Measurements from ENCODE around the gene CERS5.

Gene CERS5, protein sequence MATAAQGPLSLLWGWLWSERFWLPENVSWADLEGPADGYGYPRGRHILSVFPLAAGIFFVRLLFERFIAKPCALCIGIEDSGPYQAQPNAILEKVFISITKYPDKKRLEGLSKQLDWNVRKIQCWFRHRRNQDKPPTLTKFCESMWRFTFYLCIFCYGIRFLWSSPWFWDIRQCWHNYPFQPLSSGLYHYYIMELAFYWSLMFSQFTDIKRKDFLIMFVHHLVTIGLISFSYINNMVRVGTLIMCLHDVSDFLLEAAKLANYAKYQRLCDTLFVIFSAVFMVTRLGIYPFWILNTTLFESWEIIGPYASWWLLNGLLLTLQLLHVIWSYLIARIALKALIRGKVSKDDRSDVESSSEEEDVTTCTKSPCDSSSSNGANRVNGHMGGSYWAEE

DNA sequence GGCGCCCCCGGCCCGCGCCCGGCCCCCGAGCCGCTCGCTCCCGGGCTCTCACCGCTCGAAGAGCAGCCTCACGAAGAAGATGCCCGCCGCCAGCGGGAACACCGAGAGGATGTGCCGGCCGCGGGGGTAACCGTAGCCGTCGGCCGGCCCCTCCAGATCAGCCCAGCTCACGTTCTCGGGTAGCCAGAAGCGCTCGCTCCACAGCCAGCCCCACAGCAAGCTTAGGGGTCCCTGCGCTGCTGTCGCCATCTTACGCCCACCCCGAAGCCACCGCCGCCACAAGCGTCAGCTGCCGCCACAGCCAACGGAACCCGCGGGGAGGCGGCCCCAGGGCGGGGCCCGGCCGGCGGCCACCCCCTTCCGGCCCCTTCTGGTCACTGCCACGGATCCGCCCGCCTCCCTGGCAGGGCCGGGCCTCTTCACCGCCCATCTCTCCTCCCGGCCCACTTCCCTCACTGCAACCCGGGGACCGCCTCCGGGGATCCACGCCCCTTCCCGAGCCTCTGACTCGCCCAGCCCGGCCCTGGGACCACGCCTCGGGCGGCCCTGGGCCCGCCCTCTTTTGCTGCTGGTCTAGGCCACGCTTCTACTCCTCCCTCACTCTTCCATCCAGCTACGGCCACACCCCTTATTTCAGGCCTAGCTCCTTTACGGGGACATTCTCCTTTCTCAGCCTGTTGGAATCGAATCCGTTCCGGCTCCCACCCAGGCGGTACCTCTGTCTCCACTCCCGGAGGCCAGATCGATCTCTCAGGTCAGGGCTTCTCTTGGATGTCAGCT lies at the start of gene CERS5:
Gene CERS5 (minus strand): TSS at position 321 of the 780 bp plus-strand sequence. CDS start 72 bp downstream, at position 249.
- peak; percentile 73 to 99 (median 96) for DNase-seq

DNA sequence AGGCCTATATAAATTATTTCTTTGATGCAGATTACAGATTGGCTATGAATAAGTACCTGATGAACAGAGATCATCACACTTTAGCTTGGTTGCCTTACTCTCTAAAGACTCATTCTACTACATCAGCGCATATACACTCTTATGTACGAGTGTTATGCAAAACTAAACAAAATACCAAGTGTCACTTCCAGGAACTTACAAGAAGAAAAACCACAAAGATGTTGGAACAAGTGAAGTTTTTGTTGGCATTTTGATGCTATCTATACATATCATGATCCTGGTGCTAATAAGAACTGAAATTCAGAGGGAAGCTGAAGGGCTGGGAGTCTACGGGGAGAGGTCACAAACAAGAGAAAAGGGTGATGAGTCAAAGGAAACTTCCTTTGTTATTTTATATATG lies 47.9 kb upstream of the CERS5 start:
- DNase-seq = no peak

DNA sequence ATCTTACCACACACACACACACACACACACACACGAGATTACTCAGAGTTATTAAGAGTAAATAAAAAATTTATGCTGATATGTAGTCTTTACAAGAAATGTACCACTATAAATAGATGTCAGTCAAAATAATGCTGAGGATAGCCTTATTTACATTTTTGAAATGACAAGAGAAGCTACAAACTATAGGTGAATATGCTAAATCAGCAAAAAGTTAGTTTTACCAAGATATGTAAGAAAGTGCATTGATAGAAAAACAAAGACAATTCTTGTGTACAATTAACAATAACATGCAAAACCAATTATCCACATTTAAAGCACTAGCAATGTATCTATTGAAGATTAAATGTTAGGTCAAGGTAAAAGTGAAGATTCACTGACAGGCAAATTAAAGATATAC lies 46.8 kb upstream of the CERS5 start:
- DNase-seq = no peak

DNA sequence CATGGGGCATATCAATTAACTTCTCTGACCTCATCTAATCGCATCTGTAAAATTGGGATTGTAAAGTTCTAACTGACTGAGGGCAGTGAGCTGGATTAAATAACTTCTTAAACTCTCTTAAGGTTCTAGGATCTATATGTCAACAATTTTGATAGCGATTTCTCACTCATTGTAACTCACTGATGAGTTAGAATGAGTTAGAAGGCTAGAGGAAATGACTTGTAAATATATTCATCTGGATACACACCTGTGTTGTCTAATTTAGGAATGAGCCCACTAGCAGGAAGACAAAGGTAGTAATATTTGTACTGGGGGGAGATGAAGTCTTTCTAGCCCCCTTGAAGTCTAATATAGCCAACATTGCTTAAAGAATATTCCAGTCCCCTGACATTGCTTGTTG lies 46.3 kb upstream of the CERS5 start:
- DNase-seq = no peak

DNA sequence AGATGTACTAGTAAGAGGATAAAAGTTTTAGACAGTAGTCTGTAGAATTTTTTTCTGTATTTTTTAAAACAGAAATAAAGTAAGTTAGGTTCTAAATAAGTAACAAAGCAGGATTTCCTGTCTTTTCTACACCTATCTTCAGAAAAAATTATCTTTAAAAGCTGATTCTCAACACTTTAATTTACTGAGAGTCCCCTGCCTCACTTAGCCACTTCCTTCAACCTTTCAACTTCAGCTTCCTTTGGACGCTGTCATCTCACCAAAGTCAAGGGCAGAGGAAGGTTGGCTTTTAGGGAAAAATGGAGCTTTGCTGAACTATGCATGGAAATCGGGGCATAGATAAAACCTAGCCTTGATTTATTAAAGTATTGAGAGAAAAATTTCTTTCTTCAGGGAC lies 44.9 kb upstream of the CERS5 start:
- DNase-seq = no peak

DNA sequence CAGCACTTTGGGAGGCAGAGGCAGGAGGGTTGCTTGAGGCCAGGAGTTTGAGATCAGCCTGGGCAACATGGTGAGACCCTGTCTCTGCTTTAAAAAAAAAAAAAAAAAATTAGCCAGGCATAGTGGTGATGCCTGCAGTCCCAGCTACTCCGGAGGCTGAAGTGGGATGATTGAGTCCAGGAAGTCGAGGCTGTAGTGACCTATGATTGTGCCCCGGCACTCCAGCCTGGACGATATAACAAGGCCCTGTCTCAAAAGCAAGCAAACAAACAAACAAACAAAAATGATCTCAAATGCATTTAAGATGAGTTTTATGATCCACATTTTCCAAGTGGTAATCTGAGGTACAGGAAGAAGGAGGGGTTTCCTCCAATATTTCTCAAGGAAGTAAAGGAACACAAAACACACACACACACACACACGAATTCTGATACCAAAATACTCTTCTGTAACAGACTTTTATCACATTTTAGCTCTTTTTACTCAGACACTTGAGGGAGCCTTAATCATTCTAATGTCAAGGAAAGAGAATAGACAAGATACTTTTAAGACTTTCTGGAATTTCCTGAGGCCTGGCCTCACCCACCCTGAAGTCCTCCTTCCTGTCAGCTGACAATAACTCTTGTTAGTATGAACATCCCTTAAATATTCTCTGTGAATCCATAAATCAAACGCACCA lies 44.4 kb upstream of the CERS5 start:
- DNase-seq = no peak

DNA sequence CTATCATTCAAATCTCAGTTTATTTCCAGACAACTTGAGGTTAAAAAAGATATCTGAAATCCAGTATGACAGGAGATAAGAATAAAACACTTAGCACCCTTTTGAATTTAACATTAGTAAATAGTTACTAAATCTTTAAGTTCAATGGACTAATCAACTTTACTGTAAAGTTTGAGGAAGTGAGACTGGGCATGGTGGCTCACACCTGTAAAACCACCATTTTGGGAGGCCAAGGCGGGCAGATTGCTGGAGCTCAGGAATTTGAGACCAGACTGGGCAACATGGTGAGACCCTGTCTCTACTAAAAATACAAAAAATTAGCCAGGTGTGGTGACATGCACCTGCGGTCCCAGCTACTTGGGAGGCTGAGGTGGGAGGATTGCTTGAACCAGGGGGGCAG lies 40.3 kb upstream of the CERS5 start:
- DNase-seq = no peak

DNA sequence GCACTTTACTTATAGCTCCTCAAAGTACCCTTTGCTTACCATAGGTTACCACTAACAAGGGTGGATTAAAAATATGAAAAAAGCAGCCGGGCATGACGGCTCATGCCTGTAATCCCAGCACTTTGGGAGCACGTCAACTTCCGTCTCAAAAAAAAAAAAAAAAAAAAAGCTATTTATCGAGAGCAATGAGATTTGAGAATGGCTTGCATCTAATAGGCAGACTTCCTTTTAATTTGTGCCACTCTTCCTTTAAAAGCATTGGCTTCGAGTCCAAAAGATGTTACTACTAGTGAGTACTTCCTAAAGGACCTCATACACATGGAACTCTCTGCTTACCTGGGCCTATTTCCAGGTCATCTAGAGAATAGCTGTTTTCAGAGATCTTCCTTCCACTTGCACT lies 38.5 kb upstream of the CERS5 start:
- no peak for DNase-seq

DNA sequence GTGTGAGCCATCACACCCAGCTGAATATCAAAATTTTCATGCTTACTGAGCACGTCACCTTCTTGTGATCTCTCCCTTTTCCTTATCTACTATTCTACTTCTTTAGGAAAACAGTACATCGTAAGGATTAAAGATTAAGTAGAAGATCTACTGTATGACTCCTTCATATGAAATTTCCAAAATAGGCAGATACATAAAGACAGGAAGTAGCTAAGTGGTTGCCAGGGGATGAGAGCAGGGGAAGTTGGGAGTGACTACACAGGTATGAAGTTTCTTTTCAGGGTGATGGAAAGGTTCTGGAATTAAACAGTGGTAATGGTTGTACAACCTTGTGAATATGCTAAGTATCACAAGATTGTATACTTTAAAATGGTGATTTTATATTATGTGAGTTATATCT lies 36.5 kb upstream of the CERS5 start:
- DNase-seq = no peak

DNA sequence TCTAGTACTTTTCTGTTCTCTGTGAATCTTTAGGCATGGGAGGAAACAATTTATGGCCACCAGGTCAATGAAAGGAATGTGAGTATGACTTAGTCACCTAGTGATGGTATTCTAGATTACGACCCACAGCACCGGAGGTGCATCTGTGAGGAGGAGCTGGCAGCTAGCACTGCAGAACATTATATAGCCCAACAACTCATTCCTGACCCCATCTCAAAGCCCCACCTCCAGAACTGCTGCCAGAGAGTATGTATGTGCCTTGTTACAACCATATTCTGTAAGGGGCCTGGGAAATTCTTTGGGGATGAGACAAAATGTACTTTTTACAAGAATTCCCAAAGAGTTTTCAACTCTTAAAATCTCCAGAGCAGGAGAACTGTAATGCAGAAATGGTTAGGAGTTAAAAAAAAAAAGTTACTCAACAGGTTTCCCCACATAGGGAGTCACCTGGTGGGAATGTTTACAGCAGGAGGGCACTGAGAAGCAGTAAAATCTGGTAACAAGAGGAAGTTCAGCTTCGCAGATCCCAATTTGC lies 34.9 kb upstream of the CERS5 start:
- no peak for DNase-seq

DNA sequence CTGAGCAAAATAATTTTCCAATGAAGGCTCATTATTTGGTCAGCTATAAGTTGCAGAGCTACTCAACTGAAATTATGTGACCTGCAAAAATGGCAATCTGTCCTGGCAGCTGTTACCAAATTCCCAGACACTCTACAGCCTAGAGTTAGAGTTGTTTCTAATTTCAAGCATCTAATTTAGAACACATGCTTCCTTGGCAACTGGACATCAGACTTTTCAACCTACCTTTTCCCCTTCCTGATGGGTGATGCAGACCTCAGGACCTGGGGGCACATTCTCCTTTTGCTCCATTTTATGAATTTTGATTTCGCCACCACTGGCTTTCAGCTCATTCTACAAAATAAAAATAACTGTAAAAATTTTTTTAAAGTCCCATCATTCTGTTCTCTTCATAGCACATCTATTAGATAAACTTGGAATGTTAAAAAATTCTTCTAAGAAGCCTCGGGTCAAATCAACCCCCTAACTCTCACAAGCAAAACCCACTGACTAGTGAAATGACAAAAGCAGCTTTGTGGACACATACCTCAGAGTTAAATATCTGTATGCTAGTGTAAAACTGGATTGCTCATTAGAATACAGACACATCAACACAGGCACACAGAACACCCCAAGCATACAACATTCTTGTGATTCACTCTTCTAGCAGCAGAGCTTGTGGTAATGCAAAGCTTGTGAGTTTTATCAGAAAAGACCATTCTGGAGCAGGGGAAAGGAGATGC lies 33.5 kb upstream of the CERS5 start:
- DNase-seq = no peak

DNA sequence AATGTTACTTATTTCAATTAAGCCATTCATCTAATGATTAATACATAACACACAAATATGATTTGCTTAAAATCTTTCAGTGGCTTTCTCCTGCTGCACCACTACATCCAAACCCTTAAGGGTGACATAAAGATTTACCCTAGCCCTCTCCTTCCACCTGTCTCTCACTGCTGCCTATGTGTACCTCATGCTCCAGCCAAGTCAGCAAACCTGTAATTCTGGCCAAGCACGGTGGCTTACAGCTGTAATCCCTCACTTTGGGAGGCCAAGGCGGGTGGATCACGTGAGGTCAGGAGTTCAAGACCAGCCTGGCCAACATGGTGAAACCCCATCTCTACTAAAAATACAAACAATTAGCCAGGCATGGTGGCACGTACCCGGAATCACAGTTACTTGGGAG lies 31.7 kb upstream of the CERS5 start:
- no peak for DNase-seq

DNA sequence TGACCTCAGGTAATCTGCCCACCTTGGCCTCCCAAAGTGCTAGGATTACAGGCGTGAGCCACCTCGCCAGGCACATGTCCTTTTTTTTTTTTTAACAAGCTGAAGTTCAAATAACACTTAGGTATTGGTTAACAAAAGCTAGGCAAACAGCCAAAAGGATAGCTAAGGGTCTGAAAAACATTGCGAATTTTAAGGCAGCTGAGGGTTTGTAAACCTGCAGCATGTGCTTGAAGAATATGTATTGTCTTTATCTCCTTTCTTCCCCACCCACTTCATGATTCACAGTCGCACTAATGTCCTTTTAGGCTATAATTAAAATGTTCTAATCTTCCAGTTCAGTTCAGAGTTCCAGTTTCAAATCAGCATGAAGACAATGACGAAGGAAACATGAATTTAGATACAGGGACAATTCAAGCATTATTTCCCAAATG lies 30.1 kb upstream of the CERS5 start:
- no peak for DNase-seq

DNA sequence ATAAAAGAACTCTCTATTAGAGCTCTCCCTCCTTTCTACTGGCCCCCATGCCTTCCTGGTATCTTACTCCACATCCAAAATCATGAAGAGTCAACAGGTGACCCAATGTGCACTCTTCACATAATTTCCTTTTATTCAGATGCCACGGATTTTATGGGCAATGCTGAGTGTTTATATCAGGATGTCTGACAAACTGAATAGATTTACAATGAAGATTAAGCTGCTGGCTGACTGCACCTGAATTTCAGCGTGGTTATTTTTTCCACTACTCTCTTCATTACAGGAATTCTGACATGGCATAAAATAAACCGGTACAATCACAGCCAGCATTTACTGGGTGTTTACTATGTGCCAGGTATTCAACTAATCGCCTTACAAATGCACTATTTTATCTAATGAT lies 29.4 kb upstream of the CERS5 start:
- no peak for DNase-seq

DNA sequence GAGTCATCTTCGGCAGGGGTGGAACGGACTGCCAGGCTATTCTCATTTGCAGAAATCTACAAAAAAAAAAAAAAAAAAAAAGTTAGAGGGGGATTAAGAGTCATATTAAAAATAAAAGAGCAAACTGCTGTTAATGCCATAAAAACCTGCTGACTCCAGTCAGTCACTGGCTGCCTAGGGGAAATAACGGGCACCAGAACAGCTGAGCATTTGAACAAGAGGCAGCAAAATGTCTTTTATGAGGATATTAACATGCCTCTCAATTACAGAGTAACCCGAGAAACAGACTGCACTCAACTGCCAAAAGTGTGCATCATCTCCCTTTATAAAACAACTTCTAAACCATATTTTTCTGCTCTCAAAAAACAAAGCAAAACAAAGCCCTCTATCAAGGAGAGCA lies 28.7 kb upstream of the CERS5 start:
- DNase-seq = no peak

DNA sequence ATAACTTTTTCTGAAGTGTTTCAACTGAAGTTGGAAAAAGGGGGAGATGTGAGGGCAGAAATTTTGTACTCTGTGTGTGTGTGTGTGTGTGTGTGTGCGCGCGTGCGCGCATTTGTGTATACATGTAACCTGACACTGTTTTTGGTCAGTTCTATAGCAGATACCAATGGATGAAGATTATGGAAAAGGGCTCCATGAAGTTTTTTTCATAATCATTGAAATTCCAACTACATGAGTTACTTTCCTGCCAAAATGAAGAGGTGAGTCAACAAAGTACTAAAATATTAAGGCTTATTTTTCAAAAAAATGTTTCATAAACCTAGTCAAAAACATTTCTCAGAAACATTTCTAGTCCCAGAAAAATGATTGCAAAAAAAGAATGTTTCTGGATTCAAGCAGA lies 25.7 kb upstream of the CERS5 start:
- no peak for DNase-seq

DNA sequence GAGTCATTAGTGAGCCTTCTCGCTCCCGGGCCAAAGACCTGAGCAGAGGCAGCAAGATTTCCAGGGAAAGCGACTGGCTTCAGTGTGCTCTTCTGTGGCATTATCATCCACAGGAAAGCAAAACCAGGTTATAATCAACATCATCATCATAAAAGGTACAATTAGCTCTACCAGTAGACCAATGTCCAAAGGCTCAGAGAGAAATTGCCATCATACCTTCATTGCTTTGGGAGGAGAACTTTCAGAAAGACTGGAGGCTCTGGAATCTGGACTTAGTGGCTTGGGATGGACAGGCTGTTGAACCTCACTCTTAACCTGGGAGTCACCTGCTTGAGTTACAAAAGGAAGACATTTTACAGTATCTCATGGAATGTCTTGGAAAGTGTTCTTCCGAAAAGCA lies 25.1 kb upstream of the CERS5 start:
- DNase-seq = no peak

DNA sequence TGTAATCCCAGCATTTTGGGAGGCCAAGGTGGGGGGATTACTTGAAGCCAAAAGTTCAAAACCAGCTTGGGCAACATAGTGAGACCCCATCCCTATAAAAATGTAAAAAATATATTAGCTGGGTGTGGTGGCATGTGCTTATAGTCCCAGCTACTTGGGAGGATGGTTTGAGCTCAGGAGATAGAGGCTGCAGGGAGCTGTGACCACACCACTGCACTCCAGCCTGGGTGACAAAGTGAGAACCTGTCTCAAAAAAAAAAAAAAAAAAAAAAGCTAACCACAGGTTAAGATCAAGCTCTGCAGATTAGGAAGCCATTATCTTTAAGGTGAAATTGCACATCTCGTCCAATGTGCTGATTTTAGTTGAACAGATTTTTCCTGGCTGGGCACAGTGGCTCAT lies 23.7 kb upstream of the CERS5 start:
- no peak for DNase-seq

DNA sequence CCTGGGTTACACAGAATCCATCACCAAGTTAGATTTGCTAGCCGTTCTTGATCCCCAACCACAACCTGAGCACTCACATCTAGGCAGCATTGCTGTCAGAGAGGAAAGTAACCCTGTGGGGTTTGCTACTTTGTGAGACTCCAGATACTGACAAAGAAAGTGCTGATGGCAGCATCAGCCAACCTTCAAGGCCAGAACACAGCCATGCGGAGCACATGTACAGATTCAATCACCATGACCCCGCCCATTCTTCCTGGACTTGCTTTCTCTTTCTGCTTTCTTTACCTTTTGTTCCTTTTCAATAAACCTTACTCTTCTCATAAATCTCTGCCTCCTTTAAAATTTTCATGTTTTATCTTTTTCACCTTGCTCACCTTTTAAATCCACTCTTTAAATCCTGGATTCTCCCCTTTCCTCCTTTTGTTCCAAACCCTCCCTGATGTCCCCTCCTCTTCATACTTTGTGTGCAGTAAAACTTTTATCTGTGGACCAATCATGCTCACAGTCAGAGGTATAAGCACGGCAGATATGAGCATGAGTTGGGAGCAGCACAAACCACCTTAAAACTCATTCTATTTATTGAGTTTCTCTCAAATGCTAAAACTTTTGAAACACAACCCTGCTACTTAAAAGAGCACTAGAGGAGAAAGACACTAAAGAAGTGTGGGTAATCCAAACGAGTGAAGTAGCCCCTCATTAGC lies 21.9 kb upstream of the CERS5 start:
- no peak for DNase-seq

DNA sequence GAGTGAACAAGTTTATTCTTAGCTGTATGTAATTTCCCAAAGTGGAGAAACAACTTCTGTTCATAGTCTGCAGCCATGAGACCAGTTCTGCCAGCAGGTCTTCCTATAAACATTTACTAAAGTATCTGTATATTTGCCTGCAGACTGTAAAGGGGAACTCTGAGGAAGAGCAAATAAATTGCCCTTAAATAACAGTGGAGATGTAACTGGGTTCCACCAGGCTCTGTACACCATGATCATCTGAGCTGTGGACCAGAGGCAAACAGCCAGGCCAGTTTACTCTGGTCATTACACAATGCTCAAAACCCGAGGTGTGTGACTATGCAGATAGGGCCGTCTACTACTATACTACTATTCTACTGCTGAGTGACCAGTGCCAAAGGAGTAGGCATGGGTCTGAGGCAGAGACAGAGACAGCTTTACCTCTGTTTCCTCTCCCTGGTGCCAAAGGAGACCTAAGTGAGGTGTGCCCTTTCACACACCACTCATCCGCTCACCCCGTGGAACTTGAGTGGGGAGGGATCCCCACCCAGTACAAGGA lies 21.1 kb upstream of the CERS5 start:
- peak in 1 of 58 donors; percentile 6 for DNase-seq
